K562 (cell line): ENCODE measurements around the gene DNAAF3. TPM values are rescaled to one million over a fixed set of nuclear protein-coding genes. Genes with fewer than 3 reads are reported as not detected.

Source experiments
- BCOR ChIP-seq: fragments of 450-650 bp; IDR thresholded peaks from 2 replicates; pipeline ENCODE4 v1.6.1; 2016
- BHLHE40 ChIP-seq: IDR thresholded peaks from 2 replicates; pipeline ENCODE4 v1.6.1; 2011; ENCODE audit warnings: low read length, improper control_type of control experiment
- CHCHD3 ChIP-seq: fragments of 250-450 bp; sonication (Bioruptor Pico); IDR thresholded peaks from 2 replicates; pipeline ENCODE4 v2.1.2; 2022; ENCODE audit warnings: mild to moderate bottlenecking
- CSDE1 ChIP-seq, 2 experiments: fragments of 450-650 bp; IDR thresholded peaks; 2 replicates each; pipeline ENCODE4 v1.6.1; 2016; ENCODE audit warnings: mild to moderate bottlenecking in 1 of 2
- ETV5 ChIP-seq: sonication (generic); formaldehyde crosslinking; IDR thresholded peaks from 2 replicates; pipeline ENCODE4 v1.4.0; 2020; ENCODE audit warnings: low read depth, mild to moderate bottlenecking, missing genetic modification reagents
- HCFC1 ChIP-seq: IDR thresholded peaks from 2 replicates; pipeline ENCODE4 v1.6.1; 2012; ENCODE audit warnings: low read depth, low read length, improper control_type of control experiment
- ILF3 ChIP-seq: fragments of 450-650 bp; IDR thresholded peaks from 2 replicates; pipeline ENCODE4 v1.6.1; 2018; ENCODE audit warnings: antibody characterized with exemption, mild to moderate bottlenecking, moderate library complexity, borderline replicate concordance
- KDM2B ChIP-seq: fragments of 250-450 bp; sonication (Bioruptor Pico); IDR thresholded peaks from 2 replicates; pipeline ENCODE4 v1.8.0; 2021; ENCODE audit warnings: mild to moderate bottlenecking, moderate library complexity
- MAX ChIP-seq: sonication (generic); formaldehyde crosslinking; IDR thresholded peaks from 2 replicates; pipeline ENCODE4 v1.9.0; 2022; ENCODE audit warnings: mild to moderate bottlenecking, missing genetic modification reagents
- MEIS2 ChIP-seq: fragments of 450-650 bp; IDR thresholded peaks from 2 replicates; pipeline ENCODE4 v1.6.1; 2014; ENCODE audit warnings: mild to moderate bottlenecking; ENCODE audit not compliant: partially characterized antibody
- PHTF2 ChIP-seq: fragments of 250-450 bp; sonication (Bioruptor Pico); IDR thresholded peaks from 2 replicates; pipeline ENCODE4 v1.5.0; 2021; ENCODE audit warnings: mild to moderate bottlenecking
- SIN3A ChIP-seq, 2 experiments: fragments of 150-350 bp in 1 of 2; IDR thresholded peaks; 2 replicates each; pipeline ENCODE4 v1.6.1; 2011 to 2016; ENCODE audit warnings: borderline replicate concordance in 2 of 2, low read depth in 2 of 2, low read length in 2 of 2, mild to moderate bottlenecking in 2 of 2, moderate library complexity in 2 of 2; ENCODE audit not compliant: control insufficient read depth in 1 of 2
- SRSF9 ChIP-seq: fragments of 200-400 bp; formaldehyde crosslinking; IDR thresholded peaks from 2 replicates; pipeline ENCODE4 v1.6.1; 2017; ENCODE audit warnings: low read depth, low read length, borderline replicate concordance
- TAF1 ChIP-seq: IDR thresholded peaks from 2 replicates; pipeline ENCODE4 v1.6.1; 2011; ENCODE audit warnings: mild to moderate bottlenecking, low read length, moderate library complexity; ENCODE audit not compliant: insufficient read depth, control insufficient read depth, severe bottlenecking; ENCODE audit errors: extremely low read depth
- TBP ChIP-seq: optimal IDR thresholded peaks from 2 replicates; pipeline ENCODE3; 2011; ENCODE audit warnings: low read depth, low read length, improper control_type of control experiment
- XRCC5 ChIP-seq: fragments of 200-400 bp; formaldehyde crosslinking; IDR thresholded peaks from 2 replicates; pipeline ENCODE4 v1.6.1; 2017; ENCODE audit warnings: low read depth, mild to moderate bottlenecking, low read length
- ZNF165 ChIP-seq: fragments of 250-450 bp; sonication (Bioruptor Pico); IDR thresholded peaks from 2 replicates; pipeline ENCODE4 v1.4.0; 2020; ENCODE audit warnings: borderline replicate concordance
- ZNF589 ChIP-seq: fragments of 200-800 bp; sonication (Bioruptor generic); IDR thresholded peaks from 2 replicates; pipeline ENCODE4 v1.6.1; 2016; ENCODE audit warnings: low read depth, missing genetic modification characterization, missing compliant biosample characterization
- ZNF655 ChIP-seq: fragments of 250-450 bp; sonication (Bioruptor Pico); IDR thresholded peaks from 2 replicates; pipeline ENCODE4 v1.5.0; 2021
- ZZZ3 ChIP-seq: fragments of 450-650 bp; IDR thresholded peaks from 2 replicates; pipeline ENCODE4 v1.6.1; 2016; ENCODE audit warnings: antibody characterized with exemption, mild to moderate bottlenecking, moderate library complexity
- polyA plus RNA-seq, 8 experiments: library from polyadenylated mRNA; depleted of rRNA in 4 of 8; stranded (reverse) in 5 of 8; unstranded in 3 of 8; fragments of >200 nt; fragmentation: Nextera tagmentation in 2 of 8; fragmentation: Illumina TruSeq in 1 of 8; extraction: Ambion mirVana in 2 of 8; extraction: Trizol in 1 of 8; gene quantifications; 2 replicates each; pipeline versions ENCODE4 v1.2.1 to v1.2.3, GENCODE V29; 2011 to 2014; ENCODE audit warnings: inconsistent platforms in 1 of 8, missing spikeins in 1 of 8
- total RNA-seq, 7 experiments: library from RNA; depleted of rRNA in 6 of 7; stranded (reverse); fragments of >200 nt in 6 of 7; fragmentation: Illumina TruSeq in 2 of 7; extraction: Trizol in 2 of 7; gene quantifications; 2 replicates each; pipeline versions ENCODE4 v1.2.1 to v1.2.3, GENCODE V29; 2011 to 2021; ENCODE audit warnings: low replicate concordance in 1 of 7

Gene DNAAF3
- total and polyA plus RNA-seq, 9 of the 15 experiments (the other 6 are each of a cell fraction or from before 2014, with no cell fraction given) = 21.6 to 61.5 (median 43.0) TPM

- TF ChIP-seq MAX (CRISPR knock-in tag) (no peak), ILF3 (no peak), ZZZ3 (no peak), TAF1 (no peak), CSDE1 (IDR thresholded peaks at IDR 0.05) (no peak), SIN3A (IDR thresholded peaks at IDR 0.05; ENCODE audit: borderline replicate concordance in 2 of 2, control insufficient read depth in 1 of 2, low read depth in 2 of 2, low read length in 2 of 2) (peak in 1 of 2 experiments; percentile 27; a peak in 1 of 4 replicates), HCFC1 (no peak), XRCC5 (no peak), BHLHE40 (no peak), TBP (peak; percentile 50), MEIS2 (no peak), PHTF2 (no peak), ZNF655 (CRISPR knock-in tag) (no peak), CHCHD3 (CRISPR knock-in tag) (no peak), BCOR (no peak), SRSF9 (no peak), KDM2B (no peak), ZNF165 (CRISPR knock-in tag) (no peak), ZNF589 (CRISPR knock-in tag) (no peak), ETV5 (CRISPR knock-in tag) (no peak)
Observed at GRCh38 chr19:55173714-55174409, 7.4 kb upstream of the DNAAF3 start (continued).
